HG02571 (cell line): Measurements from ENCODE around the gene HMGN3.
"Not testable (repeated sequence)": the region's sequence is repeated elsewhere in the genome, so short reads cannot be mapped to it uniquely, and the experiment has no call there.

Experiments
- ATAC-seq: cut with Tn5 transposase; IDR thresholded peaks from one replicate; pipeline ENCODE4 v1.9.1; 2021; ENCODE audit warnings: mild to moderate bottlenecking, moderate library complexity; ENCODE audit not compliant: unreplicated experiment

HMGN3 gene

GRCh38 chr6:79234150-79235022, at the start of gene HMGN3:
Gene HMGN3, minus strand, starts transcription at chr6:79234682.
- peak; percentile 93 for ATAC-seq

GRCh38 chr6:79280756-79281155, 46.3 kb upstream of the HMGN3 start:
- ATAC-seq, result no peak

- ATAC-seq, result no peak
These were observed 42.6 kb upstream of the HMGN3 start for GRCh38 chr6:79277109-79277508.

GRCh38 chr6:79269877-79270276, 35.4 kb upstream of the HMGN3 start:
- no peak for ATAC-seq

- ATAC-seq, result no peak
These were observed 32.6 kb upstream of the HMGN3 start for GRCh38 chr6:79267128-79267527.

- no peak for ATAC-seq
These were observed 31.6 kb upstream of the HMGN3 start for GRCh38 chr6:79266051-79266450.

- no peak for ATAC-seq
These were observed 28.9 kb upstream of the HMGN3 start for GRCh38 chr6:79263359-79263758.

- ATAC-seq, result no peak
These were observed 27.2 kb upstream of the HMGN3 start for GRCh38 chr6:79261666-79262065.

GRCh38 chr6:79260772-79261171, 26.3 kb upstream of the HMGN3 start:
- no peak for ATAC-seq

GRCh38 chr6:79257381-79258205, 23.1 kb upstream of the HMGN3 start:
- ATAC-seq, result no peak

- ATAC-seq, result not testable (repeated sequence)
These were observed 22.3 kb upstream of the HMGN3 start for GRCh38 chr6:79256770-79257169.

- ATAC-seq, result not testable (repeated sequence)
These were observed 20.6 kb upstream of the HMGN3 start for GRCh38 chr6:79255086-79255485.

GRCh38 chr6:79250559-79250958, 16.1 kb upstream of the HMGN3 start:
- no peak for ATAC-seq

GRCh38 chr6:79250107-79250514, 15.6 kb upstream of the HMGN3 start:
- ATAC-seq, result peak; percentile 64

- ATAC-seq, result no peak
These were observed 14.7 kb upstream of the HMGN3 start for GRCh38 chr6:79249136-79249535.

GRCh38 chr6:79246891-79247290, 12.4 kb upstream of the HMGN3 start:
- ATAC-seq, result peak; percentile 75

GRCh38 chr6:79241228-79241627, 6.7 kb upstream of the HMGN3 start:
- ATAC-seq, result no peak

- ATAC-seq, result no peak
These were observed 6.0 kb upstream of the HMGN3 start for GRCh38 chr6:79240509-79240908.

- peak; percentile 52 for ATAC-seq
These were observed 5.2 kb upstream of the HMGN3 start for GRCh38 chr6:79239536-79240168.

GRCh38 chr6:79238919-79239318, 4.4 kb upstream of the HMGN3 start:
- ATAC-seq, result no peak

GRCh38 chr6:79236711-79237110, 2.2 kb upstream of the HMGN3 start:
- no peak for ATAC-seq
